Measurements from ENCODE around the gene PPHLN1.

PPHLN1 gene

DNA sequence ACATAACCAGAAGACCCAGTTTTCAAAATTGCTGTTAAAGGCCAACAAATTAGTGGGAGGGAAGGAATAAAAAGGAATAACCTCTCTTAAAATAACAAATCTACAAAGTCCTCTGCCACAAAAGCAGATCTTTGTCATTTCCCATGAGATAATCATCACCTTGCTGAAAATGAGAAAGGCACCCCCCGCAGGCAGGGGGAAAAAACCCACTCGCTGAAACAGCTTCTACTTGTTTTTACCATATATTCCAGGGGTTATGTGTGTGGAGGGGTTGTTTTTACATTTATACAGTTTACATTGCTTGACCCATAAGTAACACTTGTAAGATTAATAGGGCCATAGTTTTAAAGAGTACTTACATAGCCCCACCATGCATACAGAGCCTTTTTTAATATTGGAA, 132.6 kb downstream of the PPHLN1 start:
- H3K27ac ChIP-seq: no peak overlapping the region
- TF ChIP-seq CTCF (IDR thresholded peaks at IDR 0.05) (no peak), ZFX (IDR thresholded peaks at IDR 0.05; ENCODE audit: borderline replicate concordance) (no peak)

- no peak for TF ChIP-seq CTCF (IDR thresholded peaks at IDR 0.05)
- TF ChIP-seq ZFX (IDR thresholded peaks at IDR 0.05; ENCODE audit: borderline replicate concordance): no peak
Measured at GRCh38 chr12:42459336-42459847, 133.4 kb downstream of the PPHLN1 start.

GRCh38 chr12:42462486-42462885, 136.5 kb downstream of the PPHLN1 start:
- TF ChIP-seq ZFX (IDR thresholded peaks at IDR 0.05; ENCODE audit: borderline replicate concordance) (no peak), CTCF (IDR thresholded peaks at IDR 0.05) (no peak)

More at GRCh38 chr12:42459336-42459847, 133.4 kb downstream of the PPHLN1 start:
- no peak overlapping the region for H3K27ac ChIP-seq

DNA sequence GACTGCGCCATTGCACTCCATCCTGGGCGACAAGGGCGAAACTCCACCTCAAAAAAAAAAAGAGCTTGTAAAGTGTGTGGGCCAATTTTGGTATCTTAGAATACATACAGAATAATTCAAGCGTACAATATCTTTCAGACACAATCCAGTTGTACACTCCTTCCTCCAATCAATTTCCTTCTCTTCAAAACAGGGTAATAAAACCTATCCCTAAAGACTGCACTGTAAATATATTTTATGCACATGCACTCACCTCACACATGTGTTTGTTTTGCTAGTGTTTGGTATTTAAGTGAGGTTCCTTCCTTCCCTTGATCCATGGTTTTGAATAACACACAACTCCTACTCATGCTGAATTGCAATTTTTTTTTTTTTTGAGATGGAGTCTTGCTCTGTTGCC, 137.7 kb downstream of the PPHLN1 start:
- H3K27ac ChIP-seq: no peak overlapping the region
- TF ChIP-seq CTCF (IDR thresholded peaks at IDR 0.05) (no peak), ZFX (IDR thresholded peaks at IDR 0.05; ENCODE audit: borderline replicate concordance) (no peak)

More at GRCh38 chr12:42462486-42462885, 136.5 kb downstream of the PPHLN1 start:
- no peak overlapping the region for H3K27ac ChIP-seq

GRCh38 chr12:42468341-42468821, 142.4 kb downstream of the PPHLN1 start:
- H3K27ac ChIP-seq: no peak overlapping the region
- no peak for TF ChIP-seq ZFX (IDR thresholded peaks at IDR 0.05; ENCODE audit: borderline replicate concordance)
- TF ChIP-seq CTCF (IDR thresholded peaks at IDR 0.05): no peak

GRCh38 chr12:42468921-42469320, 143.0 kb downstream of the PPHLN1 start:
- TF ChIP-seq CTCF (IDR thresholded peaks at IDR 0.05) (no peak), ZFX (IDR thresholded peaks at IDR 0.05; ENCODE audit: borderline replicate concordance) (no peak)
- no peak overlapping the region for H3K27ac ChIP-seq

- no peak overlapping the region for H3K27ac ChIP-seq
- TF ChIP-seq ZFX (IDR thresholded peaks at IDR 0.05; ENCODE audit: borderline replicate concordance) (no peak), CTCF (IDR thresholded peaks at IDR 0.05) (no peak)
Measured at GRCh38 chr12:42469355-42470175, 143.6 kb downstream of the PPHLN1 start.

Data from 22Rv1 (cell line).